Glutamatergic neuron (in vitro differentiated cells): ENCODE measurements around the gene SERPINC1. TPM values are rescaled to one million over a fixed set of nuclear protein-coding genes. Genes with fewer than 3 reads are reported as not detected.

Source experiments
- DNase-seq: peaks from one replicate; pipeline ENCODE4 v3.0.0; 2022
- H3K27ac Mint-ChIP-seq: one replicate; pipeline ENCODE4 v1.8.0; 2020; ENCODE audit warnings: mild to moderate bottlenecking, mixed read lengths, inconsistent platforms; ENCODE audit not compliant: unreplicated experiment
- H3K27me3 Mint-ChIP-seq: one replicate; pipeline ENCODE4 v1.8.0; 2020; ENCODE audit warnings: mild to moderate bottlenecking, moderate library complexity, mixed read lengths, inconsistent platforms; ENCODE audit not compliant: unreplicated experiment
- H3K36me3 Mint-ChIP-seq: one replicate; pipeline ENCODE4 v1.8.0; 2020; ENCODE audit warnings: mild to moderate bottlenecking, mixed read lengths, inconsistent platforms; ENCODE audit not compliant: unreplicated experiment
- H3K4me1 Mint-ChIP-seq: one replicate; pipeline ENCODE4 v1.8.0; 2020; ENCODE audit warnings: mild to moderate bottlenecking, low read depth, mixed read lengths, inconsistent platforms; ENCODE audit not compliant: unreplicated experiment
- H3K4me3 Mint-ChIP-seq: one replicate; pipeline ENCODE4 v1.8.0; 2020; ENCODE audit warnings: mild to moderate bottlenecking, mixed read lengths, inconsistent platforms; ENCODE audit not compliant: unreplicated experiment
- H3K9me3 Mint-ChIP-seq: one replicate; pipeline ENCODE4 v1.8.0; 2020; ENCODE audit warnings: mild to moderate bottlenecking, moderate library complexity, mixed read lengths, inconsistent platforms; ENCODE audit not compliant: unreplicated experiment
- total RNA-seq: library from RNA; stranded (reverse); fragmentation: NEBNext Ultra II Directional; extraction: Animal tissue kit (Norgen Biotek cat#: 25700); gene quantifications from one replicate; pipeline ENCODE4 v1.2.1, GENCODE V29; 2021; ENCODE audit not compliant: unreplicated experiment
- TF ChIP-seq, protein P1 (sequence below): fragments of 200-600 bp; sonication (generic); IDR thresholded peaks from one replicate; pipeline ENCODE4 v1.5.0; 2021; ENCODE audit not compliant: partially characterized antibody, unreplicated experiment

The SERPINC1 gene
- total RNA-seq, 1 donor from 2014 or later: not detected

DNA sequence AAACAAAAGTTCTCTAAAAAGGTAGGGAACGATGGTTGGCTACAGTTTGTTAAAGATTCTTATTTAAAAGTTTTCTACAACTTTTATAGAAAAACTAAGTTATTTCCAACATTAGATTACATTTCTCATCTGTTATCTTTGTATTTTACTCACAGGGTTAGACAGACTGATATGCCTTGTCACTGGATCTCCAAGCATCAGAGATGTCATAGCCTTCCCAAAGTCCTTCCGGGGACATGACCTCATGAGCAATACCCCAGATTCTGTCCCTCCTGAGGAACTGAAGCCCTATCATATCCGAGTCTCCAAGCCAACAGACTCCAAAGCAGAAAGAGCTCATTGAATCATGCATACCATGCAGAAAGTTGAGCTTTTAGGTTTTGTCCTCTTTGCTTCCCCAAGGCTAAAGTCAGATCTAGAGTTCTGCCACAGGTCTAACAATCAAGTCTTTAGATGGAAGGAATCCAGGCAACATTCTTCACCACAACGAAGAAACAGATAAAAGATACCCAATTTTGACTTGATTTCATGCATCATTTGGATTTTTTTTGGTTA lies 59.7 kb downstream of the SERPINC1 start:
- DNase-seq: no peak
- H3K36me3 Mint-ChIP-seq: no peaks in the 10 kb centered on the region
- no peak overlapping the region for H3K4me3 Mint-ChIP-seq
- H3K9me3 Mint-ChIP-seq: peaks cover 2% of the 10 kb centered on the region
- H3K4me1 Mint-ChIP-seq: no peaks in the 10 kb centered on the region
- no peak overlapping the region for H3K27ac Mint-ChIP-seq
- TF ChIP-seq, protein P1, sequence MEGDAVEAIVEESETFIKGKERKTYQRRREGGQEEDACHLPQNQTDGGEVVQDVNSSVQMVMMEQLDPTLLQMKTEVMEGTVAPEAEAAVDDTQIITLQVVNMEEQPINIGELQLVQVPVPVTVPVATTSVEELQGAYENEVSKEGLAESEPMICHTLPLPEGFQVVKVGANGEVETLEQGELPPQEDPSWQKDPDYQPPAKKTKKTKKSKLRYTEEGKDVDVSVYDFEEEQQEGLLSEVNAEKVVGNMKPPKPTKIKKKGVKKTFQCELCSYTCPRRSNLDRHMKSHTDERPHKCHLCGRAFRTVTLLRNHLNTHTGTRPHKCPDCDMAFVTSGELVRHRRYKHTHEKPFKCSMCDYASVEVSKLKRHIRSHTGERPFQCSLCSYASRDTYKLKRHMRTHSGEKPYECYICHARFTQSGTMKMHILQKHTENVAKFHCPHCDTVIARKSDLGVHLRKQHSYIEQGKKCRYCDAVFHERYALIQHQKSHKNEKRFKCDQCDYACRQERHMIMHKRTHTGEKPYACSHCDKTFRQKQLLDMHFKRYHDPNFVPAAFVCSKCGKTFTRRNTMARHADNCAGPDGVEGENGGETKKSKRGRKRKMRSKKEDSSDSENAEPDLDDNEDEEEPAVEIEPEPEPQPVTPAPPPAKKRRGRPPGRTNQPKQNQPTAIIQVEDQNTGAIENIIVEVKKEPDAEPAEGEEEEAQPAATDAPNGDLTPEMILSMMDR: no peak
- no peaks in the 10 kb centered on the region for H3K27me3 Mint-ChIP-seq

DNA sequence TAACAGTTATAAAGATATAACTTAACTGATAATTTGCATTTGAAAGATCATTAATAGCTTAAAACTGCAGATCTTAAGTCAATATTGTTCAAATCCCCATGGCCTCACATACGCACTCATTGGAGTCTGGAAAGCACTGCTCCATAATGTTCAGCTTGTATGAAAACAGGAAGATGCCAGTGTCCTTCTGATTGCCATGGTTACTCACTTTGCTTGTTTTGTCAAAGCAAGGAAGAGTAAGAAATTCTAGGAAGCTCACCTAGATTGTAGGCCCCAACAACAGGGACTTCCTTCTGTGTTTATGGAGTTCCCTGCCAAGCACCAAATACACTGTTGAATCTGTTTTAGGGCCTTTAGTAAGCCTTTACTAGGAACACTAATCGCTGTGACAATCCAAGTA lies 60.2 kb downstream of the SERPINC1 start:
- TF ChIP-seq, protein P1: no peak
- Mint-ChIP-seq H3K27ac (no peak overlapping the region), H3K27me3 (no peaks in the 10 kb centered on the region), H3K4me3 (no peak overlapping the region), H3K9me3 (peaks cover under 1% of the 10 kb centered on the region), H3K4me1 (peaks cover 3% of the 10 kb centered on the region), H3K36me3 (no peaks in the 10 kb centered on the region)
- DNase-seq: no peak

DNA sequence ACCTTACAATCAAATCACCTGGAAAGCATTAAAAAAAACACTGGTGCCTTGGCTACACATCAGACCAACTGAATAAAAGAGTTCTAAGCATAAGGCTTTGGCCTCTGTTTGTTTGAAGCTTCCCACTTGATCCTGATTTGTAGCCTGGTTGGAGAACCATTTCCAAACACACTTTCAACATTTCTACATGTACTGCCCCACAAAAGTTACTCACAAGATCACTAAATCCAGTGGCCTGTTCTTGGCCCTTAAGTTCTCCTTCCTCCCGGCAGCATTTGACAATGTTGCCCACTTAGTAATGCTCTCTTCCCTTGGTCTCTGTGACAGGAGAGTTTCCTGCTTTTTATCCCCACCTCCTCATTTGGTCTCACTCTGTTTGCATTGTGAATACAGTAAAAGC lies 61.1 kb downstream of the SERPINC1 start:
- Mint-ChIP-seq H3K9me3 (no peaks in the 10 kb centered on the region), H3K36me3 (no peaks in the 10 kb centered on the region), H3K27ac (no peak overlapping the region), H3K4me1 (peaks cover 3% of the 10 kb centered on the region), H3K4me3 (no peak overlapping the region), H3K27me3 (no peaks in the 10 kb centered on the region)
- DNase-seq: no peak
- TF ChIP-seq, protein P1: no peak

Other genes with a start within 250 kb of the SERPINC1 start
- gene ANKRD45, start 247.5 kb downstream of the SERPINC1 start, total RNA-seq: 4.7 TPM
- gene KLHL20, start 202.3 kb downstream of the SERPINC1 start, total RNA-seq: 30.5 TPM
- gene DARS2, start 92.7 kb downstream of the SERPINC1 start, total RNA-seq: 17.0 TPM
- 4.3 TPM for gene CENPL, start 92.4 kb downstream of the SERPINC1 start, total RNA-seq
- 281 TPM for gene GAS5, start 49.3 kb downstream of the SERPINC1 start, total RNA-seq
- gene ZBTB37, start 48.9 kb downstream of the SERPINC1 start, total RNA-seq: 11.7 TPM
- 48.0 TPM for gene RC3H1, start 105.0 kb upstream of the SERPINC1 start, total RNA-seq
- gene RABGAP1L, start 242.2 kb upstream of the SERPINC1 start, total RNA-seq: 44.1 TPM